ENCODE results near the gene TAF11L14. TPM values are rescaled to one million over a fixed set of nuclear protein-coding genes. Genes with fewer than 3 reads are reported as not detected.
"Not testable (repeated sequence)": the region's sequence is repeated elsewhere in the genome, so short reads cannot be mapped to it uniquely, and the experiment has no call there.

The TAF11L14 gene
- total RNA-seq, 1 experiment from 2014 or later = not detected

DNA sequence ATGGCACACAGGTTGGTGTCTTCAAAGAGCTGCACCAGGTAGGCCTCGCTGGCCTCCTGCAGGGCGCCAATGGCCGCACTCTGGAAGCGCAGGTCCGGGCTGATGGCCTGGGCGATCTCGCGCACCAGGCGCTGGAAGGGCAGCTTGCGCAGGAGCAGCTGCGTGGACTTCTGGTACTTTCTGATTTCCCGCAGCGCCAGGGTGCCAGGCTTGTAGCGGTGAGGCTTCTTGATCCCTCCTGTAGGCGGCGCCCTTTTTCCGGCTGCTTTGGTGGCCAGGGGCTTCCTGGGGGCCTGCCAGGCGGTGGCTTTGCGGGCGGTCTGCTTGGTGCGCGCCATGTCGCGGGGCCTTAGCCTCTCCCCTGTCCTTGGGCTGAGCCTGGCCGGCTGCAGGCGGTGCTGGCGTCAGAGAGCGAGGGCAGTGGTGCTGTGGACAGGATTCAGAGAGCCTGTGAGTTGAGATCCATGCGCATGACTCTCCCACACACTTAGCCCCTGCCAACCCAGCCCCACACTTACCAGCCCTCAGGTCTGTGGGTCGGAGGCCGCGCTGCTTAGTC is 21.0 kb downstream of the TAF11L14 start:
- not testable (repeated sequence) for H3K79me1 ChIP-seq (ENCODE audit: insufficient read depth, low read depth, low read length, poor library complexity, severe bottlenecking); H4K91ac ChIP-seq (ENCODE audit: insufficient read length, low read depth, low read length); H3K27me3 ChIP-seq (ENCODE audit: insufficient read depth, low read length); H3K9me3 ChIP-seq (ENCODE audit: control insufficient read depth, low read depth, low read length); H3K9me3 Mint-ChIP-seq; H3K27ac Mint-ChIP-seq; H2BK5ac ChIP-seq (ENCODE audit: insufficient read length, low read length); H3K27me3 Mint-ChIP-seq (ENCODE audit: low read depth); H3K14ac ChIP-seq (ENCODE audit: insufficient read depth, low read length); H2AFZ ChIP-seq (ENCODE audit: low read length); H2BK15ac ChIP-seq (ENCODE audit: low read depth, low read length); H3K4ac ChIP-seq (ENCODE audit: low read depth, low read length); H3K27ac ChIP-seq (ENCODE audit: insufficient read length, low read depth, low read length); H4K20me1 ChIP-seq (ENCODE audit: control insufficient read depth, insufficient read depth, insufficient read length); H3K4me2 ChIP-seq (ENCODE audit: insufficient read depth, insufficient read length, low read length); H2BK120ac ChIP-seq (ENCODE audit: low read depth, low read length, poor library complexity, severe bottlenecking); H2BK12ac ChIP-seq (ENCODE audit: insufficient read length, low read depth, low read length); H3K4me1 ChIP-seq (ENCODE audit: insufficient read depth, low read length); H3K23me2 ChIP-seq (ENCODE audit: insufficient read length, low read depth, low read length, poor library complexity, severe bottlenecking); H3K9ac ChIP-seq (ENCODE audit: extremely low read depth, insufficient read length, low read length); H2AK5ac ChIP-seq (ENCODE audit: insufficient read length, low read length); H3K4me3 Mint-ChIP-seq; H3K4me1 Mint-ChIP-seq; H3K79me2 ChIP-seq (ENCODE audit: insufficient read depth, low read length); H3T11ph ChIP-seq (ENCODE audit: low read length); H4K8ac ChIP-seq (replicated peaks; ENCODE audit: insufficient read length, low read depth, low read length); H4K5ac ChIP-seq (ENCODE audit: insufficient read length, low read depth, low read length); H2BK20ac ChIP-seq (ENCODE audit: low read depth, low read length, poor library complexity, severe bottlenecking); H3K23ac ChIP-seq (ENCODE audit: insufficient read length, low read depth, low read length); H3K36me3 Mint-ChIP-seq (ENCODE audit: insufficient read depth in 1 of 3, low read depth in 3 of 3); H3K18ac ChIP-seq (ENCODE audit: insufficient read length, low read depth, low read length); H3K56ac ChIP-seq (ENCODE audit: insufficient read length, low read depth, low read length)
- DNase-seq = peak; percentile 56
- no CpG with 5 or more reads among the region's 32 CpGs for WGBS (ENCODE audit: extremely low coverage, insufficient read length, low lambda C conversion rate)
- TF ChIP-seq, protein P1, sequence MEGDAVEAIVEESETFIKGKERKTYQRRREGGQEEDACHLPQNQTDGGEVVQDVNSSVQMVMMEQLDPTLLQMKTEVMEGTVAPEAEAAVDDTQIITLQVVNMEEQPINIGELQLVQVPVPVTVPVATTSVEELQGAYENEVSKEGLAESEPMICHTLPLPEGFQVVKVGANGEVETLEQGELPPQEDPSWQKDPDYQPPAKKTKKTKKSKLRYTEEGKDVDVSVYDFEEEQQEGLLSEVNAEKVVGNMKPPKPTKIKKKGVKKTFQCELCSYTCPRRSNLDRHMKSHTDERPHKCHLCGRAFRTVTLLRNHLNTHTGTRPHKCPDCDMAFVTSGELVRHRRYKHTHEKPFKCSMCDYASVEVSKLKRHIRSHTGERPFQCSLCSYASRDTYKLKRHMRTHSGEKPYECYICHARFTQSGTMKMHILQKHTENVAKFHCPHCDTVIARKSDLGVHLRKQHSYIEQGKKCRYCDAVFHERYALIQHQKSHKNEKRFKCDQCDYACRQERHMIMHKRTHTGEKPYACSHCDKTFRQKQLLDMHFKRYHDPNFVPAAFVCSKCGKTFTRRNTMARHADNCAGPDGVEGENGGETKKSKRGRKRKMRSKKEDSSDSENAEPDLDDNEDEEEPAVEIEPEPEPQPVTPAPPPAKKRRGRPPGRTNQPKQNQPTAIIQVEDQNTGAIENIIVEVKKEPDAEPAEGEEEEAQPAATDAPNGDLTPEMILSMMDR (conservative IDR thresholded peaks at IDR 0.05) = peak; percentile 45; the same call in 2 of the 3 replicates

Measured in H9 (cell line).